ENCODE measurements around the gene PCDHGA9.
"Not testable (repeated sequence)": the region's sequence is repeated elsewhere in the genome, so short reads cannot be mapped to it uniquely, and the experiment has no call there.

The PCDHGA9 gene

GRCh38 chr5:141374627-141375026 lies 28.0 kb upstream of the PCDHGA9 start:
- H3K27ac ChIP-seq: no peak overlapping the region
- TF ChIP-seq ZFX (IDR thresholded peaks at IDR 0.05) (no peak), CTCF (conservative IDR thresholded peaks at IDR 0.05) (no peak)

GRCh38 chr5:141375444-141376155 lies 27.0 kb upstream of the PCDHGA9 start:
- TF ChIP-seq CTCF (conservative IDR thresholded peaks at IDR 0.05): peak; percentile 41
- H3K27ac ChIP-seq: not testable (repeated sequence)

GRCh38 chr5:141382469-141383294 lies 19.9 kb upstream of the PCDHGA9 start, which contains the start of gene PCDHGA7:
Gene PCDHGA7 (plus strand): TSS chr5:141382742. CDS start chr5:141382900, 158 bp downstream.
- no peak within 1 kb of the TSS for H3K27ac ChIP-seq
- TF ChIP-seq ZFX (IDR thresholded peaks at IDR 0.05) (no peak), CTCF (conservative IDR thresholded peaks at IDR 0.05) (peak; percentile 74)

GRCh38 chr5:141383345-141383744 lies 19.2 kb upstream of the PCDHGA9 start:
- TF ChIP-seq CTCF (conservative IDR thresholded peaks at IDR 0.05) (no peak), ZFX (IDR thresholded peaks at IDR 0.05) (no peak)
- H3K27ac ChIP-seq: no peak overlapping the region

GRCh38 chr5:141384471-141385267 lies 17.9 kb upstream of the PCDHGA9 start:
- TF ChIP-seq ZFX (IDR thresholded peaks at IDR 0.05) (no peak), CTCF (conservative IDR thresholded peaks at IDR 0.05) (no peak)

GRCh38 chr5:141387557-141388311 lies 14.8 kb upstream of the PCDHGA9 start, which contains the start of gene PCDHGB4:
Gene PCDHGB4 (plus strand): TSS chr5:141387698. CDS start chr5:141387885, 187 bp downstream.
- peak; percentile 75 for TF ChIP-seq CTCF (conservative IDR thresholded peaks at IDR 0.05)
- not testable (repeated sequence) for H3K27ac ChIP-seq

More at GRCh38 chr5:141384471-141385267, 17.9 kb upstream of the PCDHGA9 start:
- H3K27ac ChIP-seq: no peak overlapping the region

Data from C4-2B (cell line).